Lung (tissue), 12 donors: ENCODE results near the gene ZNF48. TPM values are rescaled to one million over a fixed set of nuclear protein-coding genes. Genes with fewer than 3 reads are reported as not detected.
A peak's percentile ranks its signal among the peaks of the same experiment; 100 is the strongest.

Source experiments
- ATAC-seq: fragments of 200-7000 bp; cut with Tn5 transposase; one replicate; pipeline ENCODE4 v1.9.1; 2020; ENCODE audit warnings: moderate number of reproducible peaks; ENCODE audit not compliant: insufficient read depth, low FRiP score
- DNase-seq, 3 donors: peaks; one replicate each; pipeline ENCODE4 v3.0.0-alpha.2; 2013 to 2017
- H3K27ac ChIP-seq, 2 donors: one replicate each; pipeline ENCODE4 v1.5.1; 2013; ENCODE audit warnings: mild to moderate bottlenecking in 2 of 2, moderate library complexity in 2 of 2, control low read depth in 1 of 2, inconsistent platforms in 1 of 2, low read depth in 1 of 2, low read length in 1 of 2
- H3K27me3 ChIP-seq, 3 donors: one replicate each; pipeline ENCODE4 v1.5.1; 2013; ENCODE audit warnings: low read length in 2 of 3; ENCODE audit not compliant: control insufficient read depth in 3 of 3, insufficient read depth in 3 of 3
- H3K36me3 ChIP-seq, 4 donors: one replicate each; pipeline ENCODE4 v1.5.1; 2013; ENCODE audit warnings: low read length in 4 of 4, mild to moderate bottlenecking in 1 of 4, moderate library complexity in 1 of 4; ENCODE audit not compliant: control insufficient read depth in 4 of 4, insufficient read depth in 4 of 4
- H3K4me1 ChIP-seq, 5 donors: one replicate each; pipeline ENCODE4 v1.5.1; 2013; ENCODE audit warnings: low read length in 5 of 5, mild to moderate bottlenecking in 2 of 5, moderate library complexity in 1 of 5; ENCODE audit not compliant: control insufficient read depth in 5 of 5, insufficient read depth in 5 of 5
- H3K4me3 ChIP-seq: one replicate; pipeline ENCODE4 v1.5.1; 2013; ENCODE audit warnings: mild to moderate bottlenecking, control low read depth, moderate library complexity
- H3K9ac ChIP-seq, 2 donors: one replicate each; pipeline ENCODE4 v1.5.1; 2013; ENCODE audit warnings: low read length in 2 of 2, control low read depth in 1 of 2; ENCODE audit not compliant: insufficient read depth in 1 of 2
- H3K9me3 ChIP-seq, 4 donors: one replicate each; pipeline ENCODE4 v1.5.1; 2013; ENCODE audit warnings: low read length in 3 of 4, mild to moderate bottlenecking in 1 of 4, moderate library complexity in 1 of 4; ENCODE audit not compliant: control insufficient read depth in 4 of 4, insufficient read depth in 3 of 4
- WGBS, 2 donors: extraction: QIAGEN DNeasy Blood & Tissue Kit; methylation state at CpG; one replicate each; pipeline ENCODE4 v1.1.7; 2013; 5-methylcytosine and 5-hydroxymethylcytosine counted together
- polyA plus RNA-seq, 2 donors: library from polyadenylated mRNA; stranded (reverse); fragments of 200-250 nt; gene quantifications; one replicate each; pipeline ENCODE4 v1.2.1, GENCODE V29; 2013
- total RNA-seq, 2 donors: library from RNA; depleted of rRNA in 1 of 2; stranded (reverse); fragments of >200 nt in 1 of 2; gene quantifications; one replicate each; pipeline ENCODE4 v1.2.1, GENCODE V29; 2014 to 2021
- TF ChIP-seq, protein P1 (sequence below): IDR thresholded peaks from 2 replicates; pipeline ENCODE4 v1.5.1; 2012; ENCODE audit warnings: mild to moderate bottlenecking; ENCODE audit errors: control extremely low read depth, extremely low read depth
- donor health status: control.
- donor health status: control.
- donor health status: Bipolar disorder and iron deficiency.
- donor health status: healthy.
- donor health status: DM: yes; HTN: yes; CAD: no.

The ZNF48 gene
- total and polyA plus RNA-seq, 4 donors = 4.2 to 8.0 (median 5.0) TPM

GRCh38 chr16:30359871-30360170 lies 35.4 kb upstream of the ZNF48 start:
- ATAC-seq (no peak), DNase-seq (no peak)
- Histone ChIP-seq H3K27ac (no peak overlapping the region), H3K27me3 (no peaks in the 10 kb centered on the region), H3K9me3 (no peaks in the 10 kb centered on the region), H3K4me1 (peaks cover 0 to 14% (median 8%) of the 10 kb centered on the region in 5 donors), H3K4me3 (no peak overlapping the region), H3K36me3 (peaks cover 0 to 33% (median 9%) of the 10 kb centered on the region in 4 donors), H3K9ac (no peak overlapping the region)
- TF ChIP-seq, protein P1, sequence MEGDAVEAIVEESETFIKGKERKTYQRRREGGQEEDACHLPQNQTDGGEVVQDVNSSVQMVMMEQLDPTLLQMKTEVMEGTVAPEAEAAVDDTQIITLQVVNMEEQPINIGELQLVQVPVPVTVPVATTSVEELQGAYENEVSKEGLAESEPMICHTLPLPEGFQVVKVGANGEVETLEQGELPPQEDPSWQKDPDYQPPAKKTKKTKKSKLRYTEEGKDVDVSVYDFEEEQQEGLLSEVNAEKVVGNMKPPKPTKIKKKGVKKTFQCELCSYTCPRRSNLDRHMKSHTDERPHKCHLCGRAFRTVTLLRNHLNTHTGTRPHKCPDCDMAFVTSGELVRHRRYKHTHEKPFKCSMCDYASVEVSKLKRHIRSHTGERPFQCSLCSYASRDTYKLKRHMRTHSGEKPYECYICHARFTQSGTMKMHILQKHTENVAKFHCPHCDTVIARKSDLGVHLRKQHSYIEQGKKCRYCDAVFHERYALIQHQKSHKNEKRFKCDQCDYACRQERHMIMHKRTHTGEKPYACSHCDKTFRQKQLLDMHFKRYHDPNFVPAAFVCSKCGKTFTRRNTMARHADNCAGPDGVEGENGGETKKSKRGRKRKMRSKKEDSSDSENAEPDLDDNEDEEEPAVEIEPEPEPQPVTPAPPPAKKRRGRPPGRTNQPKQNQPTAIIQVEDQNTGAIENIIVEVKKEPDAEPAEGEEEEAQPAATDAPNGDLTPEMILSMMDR = no peak
- 87 to 88% methylated on average over 6 of the region's 6 CpGs for WGBS, 2 donors

DNA sequence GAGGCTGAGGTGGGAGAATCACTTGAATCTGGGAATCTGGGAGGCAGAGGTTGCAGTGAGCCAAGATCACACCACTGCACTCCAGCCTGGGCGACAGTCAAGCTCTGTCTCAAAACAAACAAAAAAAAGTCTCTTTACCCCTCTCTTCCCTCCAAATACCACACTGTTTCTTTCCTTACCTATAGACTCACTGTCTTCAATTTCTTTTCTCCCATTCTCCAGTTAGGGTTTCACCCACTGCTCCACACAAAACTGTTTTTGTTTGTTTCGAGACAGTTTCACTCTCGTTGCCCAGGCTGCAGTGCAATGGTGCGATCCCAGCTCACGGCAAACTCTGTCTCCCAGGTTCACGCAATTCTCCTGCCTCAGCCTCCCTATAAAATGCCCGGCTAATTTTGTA lies 34.0 kb upstream of the ZNF48 start:
- Histone ChIP-seq H3K4me1 (peaks cover 0 to 6% (median 5%) of the 10 kb centered on the region in 5 donors), H3K9me3 (no peaks in the 10 kb centered on the region), H3K4me3 (no peak overlapping the region), H3K9ac (no peak overlapping the region), H3K27me3 (no peaks in the 10 kb centered on the region), H3K27ac (no peak overlapping the region), H3K36me3 (peaks cover 0 to 39% (median 16%) of the 10 kb centered on the region in 4 donors)
- DNase-seq = no peak
- 94 to 96% methylated on average over 7 of the region's 7 CpGs for WGBS, 2 donors
- no peak for ATAC-seq
- TF ChIP-seq, protein P1 = no peak

- Histone ChIP-seq H3K27ac (no peak overlapping the region), H3K36me3 (peaks cover 0 to 19% (median 12%) of the 10 kb centered on the region in 4 donors), H3K4me1 (peaks cover 6 to 29% (median 11%) of the 10 kb centered on the region in 5 donors), H3K27me3 (no peaks in the 10 kb centered on the region), H3K9ac (no peak overlapping the region), H3K9me3 (no peaks in the 10 kb centered on the region), H3K4me3 (no peak overlapping the region)
- 89 to 91% methylated on average over 10 of the region's 10 CpGs for WGBS, 2 donors
- TF ChIP-seq, protein P1 = no peak
- DNase-seq = no peak
- no peak for ATAC-seq
Measured at GRCh38 chr16:30365200-30365599, 30.0 kb upstream of the ZNF48 start.

DNA sequence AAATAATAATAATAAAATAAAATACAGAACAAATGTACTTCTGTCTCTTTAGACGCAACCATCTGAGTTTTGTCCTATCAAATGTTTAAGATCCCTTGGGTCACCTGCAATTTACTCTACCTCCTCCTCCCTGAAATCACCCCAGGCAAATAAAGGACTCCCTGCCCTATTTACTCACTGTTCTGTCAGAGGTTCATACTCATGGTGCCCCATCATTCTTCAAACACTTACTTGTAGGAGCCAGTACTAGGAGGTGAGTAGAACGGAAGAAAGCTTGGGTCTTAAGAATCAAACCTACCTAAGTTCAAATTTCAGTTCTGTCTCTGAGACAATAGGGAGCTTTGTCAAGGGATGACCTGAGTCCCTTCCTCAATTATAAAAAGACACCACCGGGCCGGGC lies 28.7 kb upstream of the ZNF48 start:
- no peaks in the 10 kb centered on the region for H3K9me3 ChIP-seq
- no peak overlapping the region for H3K27ac ChIP-seq
- H3K27me3 ChIP-seq = no peaks in the 10 kb centered on the region
- no peak overlapping the region for H3K4me3 ChIP-seq
- 85 to 86% methylated on average over 4 of the region's 4 CpGs for WGBS, 2 donors
- TF ChIP-seq, protein P1 = no peak
- H3K36me3 ChIP-seq = peaks cover 0 to 19% (median 12%) of the 10 kb centered on the region in 4 donors
- ATAC-seq (no peak), DNase-seq (no peak)
- peak overlapping the region in 1 of 2 donors; percentile 13 for H3K9ac ChIP-seq
- peaks cover 6 to 33% (median 14%) of the 10 kb centered on the region in 5 donors for H3K4me1 ChIP-seq
